Activated T-helper 1 cell treated with anti-CD3 and anti-CD28 coated beads, Interleukin-12 subunit alpha, Interleukin-12 subunit beta, Interleukin-2, Interleukin-4 antibody, amounts not matched to agents 30 ng/mL and 10 ng/mL and 1 ng/mL, durations not matched to agents 14 hours and 24 hours and 36 hours (primary cell): Measurements from ENCODE around the gene SGSH. TPM values are rescaled to one million over a fixed set of nuclear protein-coding genes. Genes with fewer than 3 reads are reported as not detected.
A peak's percentile ranks its signal among the peaks of the same experiment; 100 is the strongest.
"Not testable (repeated sequence)": the region's sequence is repeated elsewhere in the genome, so short reads cannot be mapped to it uniquely, and the experiment has no call there.

Experiments
- DNase-seq: peaks from one replicate; pipeline ENCODE4 v3.0.0; 2021; ENCODE audit warnings: low spot score
- H3K27ac Mint-ChIP-seq: one replicate; pipeline ENCODE4 v1.8.0; 2021; ENCODE audit warnings: mild to moderate bottlenecking, mixed read lengths
- H3K27me3 Mint-ChIP-seq: one replicate; pipeline ENCODE4 v1.8.0; 2022; ENCODE audit warnings: mild to moderate bottlenecking, moderate library complexity, mixed read lengths; ENCODE audit not compliant: insufficient read depth
- H3K36me3 Mint-ChIP-seq: one replicate; pipeline ENCODE4 v1.8.0; 2021; ENCODE audit warnings: low read depth, mixed read lengths
- H3K4me1 Mint-ChIP-seq: one replicate; pipeline ENCODE4 v1.8.0; 2021; ENCODE audit warnings: low read depth, mixed read lengths
- H3K4me3 Mint-ChIP-seq: one replicate; pipeline ENCODE4 v1.8.0; 2021; ENCODE audit warnings: mild to moderate bottlenecking, moderate library complexity, mixed read lengths
- H3K9me3 Mint-ChIP-seq: one replicate; pipeline ENCODE4 v1.8.0; 2021; ENCODE audit warnings: mixed read lengths
- intact Hi-C: fragments of 100-400 bp; cut with micrococcal nuclease; formaldehyde crosslinking; loops from one replicate; pipeline ENCODE4 v1.15.1; 2024
- total RNA-seq: library from RNA; stranded (reverse); gene quantifications from 2 replicates; pipeline ENCODE4 v1.2.3, GENCODE V29; 2022

The SGSH gene
- total RNA-seq, 1 donor from 2014 or later = 20.1 TPM

GRCh38 chr17:80261159-80261894 is 41.2 kb upstream of the SGSH start:
- H3K27me3 Mint-ChIP-seq = no peaks in the 10 kb centered on the region
- H3K4me1 Mint-ChIP-seq = peaks cover 61% of the 10 kb centered on the region
- H3K9me3 Mint-ChIP-seq = no peaks in the 10 kb centered on the region
- peak overlapping the region; percentile 100 for H3K4me3 Mint-ChIP-seq
- H3K27ac Mint-ChIP-seq = peak overlapping the region; percentile 98
- peaks cover 24% of the 10 kb centered on the region for H3K36me3 Mint-ChIP-seq
- peak; percentile 73 for DNase-seq
- intact Hi-C loops = no loop called here

- Mint-ChIP-seq H3K27me3 (no peaks in the 10 kb centered on the region), H3K9me3 (no peaks in the 10 kb centered on the region), H3K36me3 (peaks cover 22% of the 10 kb centered on the region), H3K27ac (peak within 1 kb of the TSS; percentile 99), H3K4me1 (peaks cover 60% of the 10 kb centered on the region), H3K4me3 (peak within 1 kb of the TSS; percentile 100)
- DNase-seq = peak; percentile 70
- intact Hi-C loops = no loop called here
Observed at GRCh38 chr17:80260791-80261158, 40.6 kb upstream of the SGSH start, which contains the start of gene RNF213. Gene RNF213 (plus strand): TSS chr17:80260852. CDS start chr17:80263682, 2,830 bp downstream.

- Mint-ChIP-seq H3K9me3 (no peaks in the 10 kb centered on the region), H3K4me1 (peaks cover 60% of the 10 kb centered on the region), H3K36me3 (peaks cover 15% of the 10 kb centered on the region), H3K27ac (peak overlapping the region; percentile 99), H3K4me3 (peak overlapping the region; percentile 93), H3K27me3 (no peaks in the 10 kb centered on the region)
- DNase-seq = peak; percentile 82
- intact Hi-C loops = no loop called here
Observed at GRCh38 chr17:80260069-80260535, 40.0 kb upstream of the SGSH start.

- Mint-ChIP-seq H3K27ac (peak overlapping the region; percentile 99), H3K4me1 (peaks cover 63% of the 10 kb centered on the region), H3K9me3 (no peaks in the 10 kb centered on the region), H3K36me3 (peaks cover 10% of the 10 kb centered on the region), H3K27me3 (no peaks in the 10 kb centered on the region), H3K4me3 (peak overlapping the region; percentile 93)
- no peak for DNase-seq
- intact Hi-C loops = no loop called here
Observed at GRCh38 chr17:80259457-80260068, 39.4 kb upstream of the SGSH start.

GRCh38 chr17:80258296-80258695 is 38.2 kb upstream of the SGSH start:
- intact Hi-C loops, DNase-seq, H3K9me3 Mint-ChIP-seq, H3K36me3 Mint-ChIP-seq, H3K27me3 Mint-ChIP-seq: not testable (repeated sequence)
- H3K4me1 Mint-ChIP-seq = peaks cover 69% of the 10 kb centered on the region
- H3K4me3 Mint-ChIP-seq = peak overlapping the region; percentile 93
- peak overlapping the region; percentile 99 for H3K27ac Mint-ChIP-seq

GRCh38 chr17:80257716-80258213 is 37.6 kb upstream of the SGSH start:
- H3K9me3 Mint-ChIP-seq = no peaks in the 10 kb centered on the region
- H3K27ac Mint-ChIP-seq = peak overlapping the region; percentile 99
- no peaks in the 10 kb centered on the region for H3K27me3 Mint-ChIP-seq
- peaks cover 74% of the 10 kb centered on the region for H3K4me1 Mint-ChIP-seq
- peak overlapping the region; percentile 93 for H3K4me3 Mint-ChIP-seq
- no peak for DNase-seq
- intact Hi-C loops = no loop called here
- peaks cover 5% of the 10 kb centered on the region for H3K36me3 Mint-ChIP-seq

- intact Hi-C loops = no loop called here
- peak overlapping the region; percentile 91 for H3K27ac Mint-ChIP-seq
- peak overlapping the region; percentile 26 for H3K4me3 Mint-ChIP-seq
- peaks cover 72% of the 10 kb centered on the region for H3K4me1 Mint-ChIP-seq
- no peaks in the 10 kb centered on the region for H3K9me3 Mint-ChIP-seq
- no peaks in the 10 kb centered on the region for H3K27me3 Mint-ChIP-seq
- DNase-seq = no peak
- H3K36me3 Mint-ChIP-seq = peaks cover 2% of the 10 kb centered on the region
Observed at GRCh38 chr17:80256034-80256350, 35.9 kb upstream of the SGSH start.

- no peaks in the 10 kb centered on the region for H3K27me3 Mint-ChIP-seq
- peaks cover 69% of the 10 kb centered on the region for H3K4me1 Mint-ChIP-seq
- intact Hi-C loops = loop anchor here (1.0 to 5.0 kb wide), 3 partner anchors 9 to 247 kb away; no protein-coding TSS in a partner anchor
- H3K4me3 Mint-ChIP-seq = peak overlapping the region; percentile 74
- peak; percentile 73 for DNase-seq
- peaks cover 2% of the 10 kb centered on the region for H3K36me3 Mint-ChIP-seq
- no peaks in the 10 kb centered on the region for H3K9me3 Mint-ChIP-seq
- peak overlapping the region; percentile 91 for H3K27ac Mint-ChIP-seq
Observed at GRCh38 chr17:80254396-80255251, 34.5 kb upstream of the SGSH start.

- no peaks in the 10 kb centered on the region for H3K27me3 Mint-ChIP-seq
- peaks cover 2% of the 10 kb centered on the region for H3K36me3 Mint-ChIP-seq
- intact Hi-C loops = loop anchor here (1.0 to 5.0 kb wide), 6 partner anchors 9 to 247 kb away; partner anchors contain the start of gene GAA
- H3K4me3 Mint-ChIP-seq = peak overlapping the region; percentile 35
- H3K9me3 Mint-ChIP-seq = no peaks in the 10 kb centered on the region
- peak overlapping the region; percentile 91 for H3K27ac Mint-ChIP-seq
- H3K4me1 Mint-ChIP-seq = peaks cover 63% of the 10 kb centered on the region
- DNase-seq = no peak
Observed at GRCh38 chr17:80253631-80254395, 33.7 kb upstream of the SGSH start.

GRCh38 chr17:80252871-80253270 is 32.7 kb upstream of the SGSH start:
- H3K4me3 Mint-ChIP-seq = no peak overlapping the region
- peaks cover 2% of the 10 kb centered on the region for H3K36me3 Mint-ChIP-seq
- peak overlapping the region; percentile 74 for H3K27ac Mint-ChIP-seq
- peak; percentile 86 for DNase-seq
- H3K27me3 Mint-ChIP-seq = no peaks in the 10 kb centered on the region
- no peaks in the 10 kb centered on the region for H3K9me3 Mint-ChIP-seq
- intact Hi-C loops = loop anchor here (1.0 to 5.0 kb wide), 5 partner anchors 34 to 246 kb away; partner anchors contain the start of gene GAA
- peaks cover 53% of the 10 kb centered on the region for H3K4me1 Mint-ChIP-seq

GRCh38 chr17:80251966-80252365 is 31.8 kb upstream of the SGSH start:
- H3K36me3 Mint-ChIP-seq = peaks cover 2% of the 10 kb centered on the region
- no peaks in the 10 kb centered on the region for H3K9me3 Mint-ChIP-seq
- peaks cover 46% of the 10 kb centered on the region for H3K4me1 Mint-ChIP-seq
- no peaks in the 10 kb centered on the region for H3K27me3 Mint-ChIP-seq
- intact Hi-C loops = loop anchor here (2.0 to 5.0 kb wide), 4 partner anchors 33 to 245 kb away; partner anchors contain the start of gene GAA
- H3K4me3 Mint-ChIP-seq = no peak overlapping the region
- DNase-seq = no peak
- peak overlapping the region; percentile 74 for H3K27ac Mint-ChIP-seq
